HepG2 (cell line): Measurements from ENCODE around the gene FAF2. TPM values are rescaled to one million over a fixed set of nuclear protein-coding genes. Genes with fewer than 3 reads are reported as not detected.

Source experiments
- AKAP8 ChIP-seq: sonication (generic); formaldehyde crosslinking; IDR thresholded peaks from 2 replicates; pipeline ENCODE4 v1.5.1; 2020; ENCODE audit warnings: mild to moderate bottlenecking, missing genetic modification reagents
- ESRRA ChIP-seq: sonication (generic); formaldehyde crosslinking; IDR thresholded peaks from 2 replicates; pipeline ENCODE4 v1.5.1; 2020; ENCODE audit warnings: mild to moderate bottlenecking, low read depth, missing genetic modification reagents
- IRF2 ChIP-seq: IDR thresholded peaks from 2 replicates; pipeline ENCODE4 v1.6.1; 2018; ENCODE audit warnings: missing genetic modification reagents, missing compliant biosample characterization
- IRF9 ChIP-seq: sonication (generic); formaldehyde crosslinking; IDR thresholded peaks from 2 replicates; pipeline ENCODE4 v1.8.0; 2022; ENCODE audit warnings: missing genetic modification reagents, mild to moderate bottlenecking, borderline replicate concordance
- KLF16 ChIP-seq, 2 experiments: sonication (generic) in 1 of 2; formaldehyde crosslinking in 1 of 2; IDR thresholded peaks; 2 replicates each; pipeline versions ENCODE4 v1.6.1 to v1.8.0; 2016 to 2023; ENCODE audit warnings: missing genetic modification reagents in 2 of 2, missing compliant biosample characterization in 1 of 2
- NFE2L2 ChIP-seq: fragments of 150-350 bp; IDR thresholded peaks from 2 replicates; pipeline ENCODE4 v1.6.1; 2014; ENCODE audit warnings: low read length
- NFRKB ChIP-seq: fragments of 450-650 bp; IDR thresholded peaks from 2 replicates; pipeline ENCODE4 v1.6.1; 2017
- RARG ChIP-seq: sonication (generic); formaldehyde crosslinking; IDR thresholded peaks from 2 replicates; pipeline ENCODE4 v1.4.0; 2020; ENCODE audit warnings: low read depth, mild to moderate bottlenecking, missing genetic modification reagents
- RBAK ChIP-seq: sonication (generic); formaldehyde crosslinking; IDR thresholded peaks from 2 replicates; pipeline ENCODE4 v1.5.1; 2020; ENCODE audit warnings: mild to moderate bottlenecking, missing genetic modification reagents
- RELA ChIP-seq: sonication (generic); formaldehyde crosslinking; IDR thresholded peaks from 2 replicates; pipeline ENCODE4 v1.4.0; 2020; ENCODE audit warnings: missing genetic modification reagents
- REPIN1 ChIP-seq: sonication (generic); formaldehyde crosslinking; IDR thresholded peaks from 2 replicates; pipeline ENCODE4 v1.8.0; 2022; ENCODE audit warnings: missing genetic modification reagents, low read depth, mild to moderate bottlenecking, borderline replicate concordance
- ZBTB20 ChIP-seq: sonication (generic); formaldehyde crosslinking; IDR thresholded peaks from 2 replicates; pipeline ENCODE4 v1.8.1; 2023; ENCODE audit warnings: missing genetic modification reagents, low read depth, mild to moderate bottlenecking, borderline replicate concordance
- ZFP91 ChIP-seq: sonication (generic); formaldehyde crosslinking; IDR thresholded peaks from 2 replicates; pipeline ENCODE4 v1.9.0; 2022; ENCODE audit warnings: missing genetic modification reagents, mild to moderate bottlenecking, borderline replicate concordance
- ZNF562 ChIP-seq: sonication (generic); formaldehyde crosslinking; IDR thresholded peaks from 2 replicates; pipeline ENCODE4 v1.8.0; 2022; ENCODE audit warnings: missing genetic modification reagents, borderline replicate concordance
- ZNF816 ChIP-seq: sonication (generic); formaldehyde crosslinking; IDR thresholded peaks from 2 replicates; pipeline ENCODE4 v1.8.0; 2022; ENCODE audit warnings: missing genetic modification reagents, mild to moderate bottlenecking, borderline replicate concordance
- ZNF878 ChIP-seq: sonication (generic); formaldehyde crosslinking; IDR thresholded peaks from 2 replicates; pipeline ENCODE4 v1.8.1; 2023; ENCODE audit warnings: mild to moderate bottlenecking, missing genetic modification reagents, moderate library complexity
- polyA plus RNA-seq, 8 experiments: library from polyadenylated mRNA; depleted of rRNA in 3 of 8; stranded (reverse) in 7 of 8; unstranded in 1 of 8; fragments of >200 nt; fragmentation: Illumina TruSeq in 4 of 8; extraction: Trizol in 4 of 8; gene quantifications; 2 replicates each; pipeline versions ENCODE4 v1.2.1 to v1.2.3, GENCODE V29; 2011 to 2016; ENCODE audit warnings: low read depth in 4 of 8, missing spikeins in 1 of 8, mixed read lengths in 1 of 8; ENCODE audit not compliant: insufficient read depth in 1 of 8
- total RNA-seq, 5 experiments: library from RNA; depleted of rRNA; stranded (reverse); fragments of >200 nt; fragmentation: Illumina TruSeq; extraction: Trizol; gene quantifications; 2 replicates each; pipeline ENCODE4 v1.2.3, GENCODE V29; 2016; ENCODE audit warnings: low read depth in 1 of 5

FAF2 gene
- total and polyA plus RNA-seq, 2 of the 13 experiments (the other 11 are each of a cell fraction or from before 2014, with no cell fraction given), result 27.8 to 34.3 TPM

GRCh38 chr5:176533894-176534611 is 85.9 kb downstream of the FAF2 start (continued):
- TF ChIP-seq ZNF878 (CRISPR knock-in tag) (no peak), ZFP91 (CRISPR knock-in tag) (peak; percentile 33; the same call in 1 of the 2 replicates), NFRKB (no peak), AKAP8 (peak; percentile 87), RELA (CRISPR knock-in tag) (no peak), KLF16 (CRISPR knock-in tag; IDR thresholded peaks at IDR 0.05) (0 out of 4 replicates have a peak, but pooled peaks of 1 of the 2 experiments have one; percentile 22), RARG (no peak), ESRRA (CRISPR knock-in tag) (peak; percentile 46; the same call in 1 of the 2 replicates), ZBTB20 (CRISPR knock-in tag) (no peak), NFE2L2 (no peak), RBAK (CRISPR knock-in tag) (no peak), REPIN1 (CRISPR knock-in tag) (0 out of 2 replicates have a peak, but pooled peaks have one; percentile 41), ZNF816 (CRISPR knock-in tag) (no peak), IRF2 (CRISPR knock-in tag) (peak; percentile 42; the same call in 1 of the 2 replicates), ZNF562 (CRISPR knock-in tag) (no peak), IRF9 (CRISPR knock-in tag) (no peak)
